ENCODE results near the gene PRR35.

The PRR35 gene

GRCh38 chr16:554640-555365, 5.4 kb upstream of the PRR35 start:
- H3K27me3 Mint-ChIP-seq = peaks cover 4% of the 10 kb centered on the region

GRCh38 chr16:555528-556473, 4.4 kb upstream of the PRR35 start:
- Mint-ChIP-seq H3K9me3 (no peaks in the 10 kb centered on the region), H3K27ac (no peak overlapping the region), H3K27me3 (peaks cover 4% of the 10 kb centered on the region), H3K4me3 (no peak overlapping the region), H3K4me1 (no peaks in the 10 kb centered on the region), H3K36me3 (no peaks in the 10 kb centered on the region)

More at GRCh38 chr16:554640-555365, 5.4 kb upstream of the PRR35 start:
- H3K27ac Mint-ChIP-seq = no peak overlapping the region
- no peaks in the 10 kb centered on the region for H3K36me3 Mint-ChIP-seq
- no peak overlapping the region for H3K4me3 Mint-ChIP-seq
- H3K4me1 Mint-ChIP-seq = no peaks in the 10 kb centered on the region
- no peaks in the 10 kb centered on the region for H3K9me3 Mint-ChIP-seq

DNA sequence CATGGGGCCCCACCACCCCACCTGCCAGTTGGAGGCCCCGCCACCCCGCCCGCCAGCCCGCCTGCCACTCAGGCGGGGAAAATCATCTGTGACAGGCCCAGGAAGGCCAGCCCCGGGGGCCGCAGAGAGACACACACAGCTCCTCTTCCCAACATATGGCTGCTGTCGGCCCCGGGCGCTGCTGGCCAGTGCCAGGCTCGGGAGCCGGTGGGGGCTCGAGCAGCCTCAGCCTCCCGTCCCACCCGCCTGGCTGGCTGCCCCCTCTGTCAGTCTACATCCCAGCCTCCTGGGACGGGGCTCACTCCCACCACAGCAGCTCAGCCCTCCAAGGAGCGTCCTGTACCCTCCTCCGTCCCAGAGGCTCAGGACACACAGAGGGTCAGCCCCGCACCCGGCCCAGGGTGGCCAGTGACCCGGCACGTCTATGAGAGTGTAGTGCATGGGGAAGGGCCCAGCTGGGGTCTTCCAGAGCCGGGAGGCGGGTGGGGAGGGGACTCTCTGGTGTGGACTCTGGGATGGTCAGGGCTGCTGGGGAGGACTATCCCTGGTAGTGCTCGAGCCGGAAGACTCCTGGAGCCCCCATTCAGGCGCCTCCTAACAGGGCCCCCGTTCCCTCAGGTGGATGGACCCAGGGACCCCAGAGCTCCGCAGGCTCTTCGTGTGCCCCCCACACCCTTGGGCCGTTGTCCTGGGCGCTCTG, 3.6 kb upstream of the PRR35 start:
- H3K27ac Mint-ChIP-seq = no peak overlapping the region
- H3K4me1 Mint-ChIP-seq = no peaks in the 10 kb centered on the region
- H3K36me3 Mint-ChIP-seq = no peaks in the 10 kb centered on the region
- H3K9me3 Mint-ChIP-seq = no peaks in the 10 kb centered on the region
- H3K4me3 Mint-ChIP-seq = no peak overlapping the region
- H3K27me3 Mint-ChIP-seq = peaks cover 4% of the 10 kb centered on the region

DNA sequence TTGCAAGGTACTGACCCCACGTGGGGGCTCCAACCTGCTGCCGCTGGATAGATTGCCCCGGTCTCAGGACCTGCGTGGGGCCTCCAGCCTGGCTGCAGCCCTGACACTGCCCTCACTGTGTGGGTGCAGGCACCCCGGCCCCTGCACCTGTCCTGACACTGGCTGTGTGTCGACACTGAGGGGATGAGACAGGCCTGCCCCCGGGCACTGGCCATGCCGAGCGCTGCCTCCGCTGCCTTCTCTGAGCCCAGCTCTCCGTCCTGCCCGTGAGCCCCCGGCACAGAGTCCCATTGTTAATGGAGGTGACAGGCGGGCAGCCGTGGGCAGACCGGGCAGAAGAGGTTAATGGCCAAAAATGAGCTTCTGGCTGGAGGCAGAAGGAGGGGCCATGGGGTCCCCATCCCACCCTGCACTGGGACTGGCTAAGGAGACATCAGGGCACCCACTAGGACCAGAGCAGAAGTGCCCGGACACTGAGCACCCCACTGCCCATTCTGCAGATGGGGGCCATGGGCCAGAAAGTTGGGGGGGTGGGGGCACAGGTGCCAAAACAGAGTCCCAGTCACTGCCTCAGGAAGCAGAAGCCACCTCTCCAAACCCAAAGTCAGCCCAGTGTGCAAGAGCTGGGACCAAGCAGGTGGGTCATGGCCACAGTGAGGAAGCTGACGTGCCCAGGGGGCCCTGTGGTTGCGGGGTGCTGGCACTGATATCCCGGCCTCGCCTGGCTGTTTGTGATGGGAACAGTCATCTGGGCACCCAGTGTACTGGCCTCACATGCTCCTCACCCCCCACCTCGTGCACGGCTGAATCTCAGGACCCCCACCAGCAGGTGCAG, 2.5 kb upstream of the PRR35 start:
- Mint-ChIP-seq H3K27ac (no peak overlapping the region), H3K4me1 (no peaks in the 10 kb centered on the region), H3K27me3 (peaks cover 4% of the 10 kb centered on the region), H3K4me3 (no peak overlapping the region), H3K9me3 (no peaks in the 10 kb centered on the region), H3K36me3 (no peaks in the 10 kb centered on the region)

DNA sequence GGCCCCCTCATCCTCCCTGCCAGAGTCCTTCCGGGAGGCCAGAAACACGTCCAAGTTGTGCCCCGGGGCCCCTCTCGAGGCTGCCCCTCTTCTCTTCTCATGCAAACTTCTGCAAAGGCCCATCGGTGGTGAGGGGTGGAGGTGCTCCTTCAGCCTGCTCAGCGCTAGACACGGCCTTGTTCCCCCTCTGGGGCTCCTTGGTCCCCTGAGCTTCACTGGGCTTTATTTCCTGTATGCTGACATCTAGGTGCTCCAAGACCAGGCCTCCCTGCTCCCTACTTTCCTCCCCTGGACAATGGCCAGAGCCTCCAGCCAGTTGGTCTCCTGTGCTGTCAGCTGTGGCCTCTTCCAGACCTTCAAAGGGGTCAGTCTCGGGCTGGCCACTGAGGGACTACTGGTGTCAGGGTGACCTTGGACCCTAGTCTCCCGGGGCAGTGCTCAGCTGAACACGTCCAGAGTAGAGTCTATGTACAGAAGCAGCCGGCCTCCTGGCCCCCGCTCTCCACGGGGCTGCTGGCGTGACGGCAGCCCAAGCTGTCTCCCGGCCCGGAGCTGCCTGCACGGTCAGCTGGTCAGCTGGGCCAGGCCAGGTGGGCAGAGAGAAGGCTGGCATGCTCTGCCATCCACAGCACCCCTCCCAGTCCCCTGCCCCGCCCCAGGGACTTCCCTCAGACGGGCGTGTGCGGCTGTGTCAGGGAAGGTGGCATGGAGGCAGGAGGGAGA, 1.7 kb upstream of the PRR35 start:
- no peaks in the 10 kb centered on the region for H3K36me3 Mint-ChIP-seq
- no peaks in the 10 kb centered on the region for H3K4me1 Mint-ChIP-seq
- H3K4me3 Mint-ChIP-seq = no peak overlapping the region
- H3K9me3 Mint-ChIP-seq = no peaks in the 10 kb centered on the region
- H3K27me3 Mint-ChIP-seq = peaks cover 4% of the 10 kb centered on the region
- no peak overlapping the region for H3K27ac Mint-ChIP-seq

DNA sequence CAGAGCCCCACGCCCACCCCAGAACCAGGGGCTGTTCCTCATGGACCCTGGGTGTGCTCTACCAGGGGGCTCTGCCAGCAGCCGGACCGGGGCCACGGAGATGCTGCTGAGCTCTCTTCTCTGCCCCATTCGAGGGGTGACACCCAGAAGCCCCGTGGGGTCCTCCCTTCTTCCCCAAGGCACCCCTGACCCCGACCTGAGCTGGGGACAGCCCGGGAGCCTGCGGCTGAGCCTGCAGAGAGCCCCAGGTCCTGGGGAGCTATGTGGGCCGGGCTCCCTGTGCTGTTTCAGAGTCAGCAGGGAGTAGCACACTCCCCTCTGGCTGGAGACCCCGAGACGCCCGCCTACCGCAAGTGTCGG, 1.2 kb upstream of the PRR35 start:
- Mint-ChIP-seq H3K4me1 (no peaks in the 10 kb centered on the region), H3K27ac (no peak overlapping the region), H3K9me3 (no peaks in the 10 kb centered on the region), H3K27me3 (peaks cover 4% of the 10 kb centered on the region), H3K36me3 (no peaks in the 10 kb centered on the region), H3K4me3 (no peak overlapping the region)

GRCh38 chr16:559411-560203, 587 bp upstream of the PRR35 start:
- H3K27ac Mint-ChIP-seq = no peak overlapping the region
- H3K4me1 Mint-ChIP-seq = no peaks in the 10 kb centered on the region
- no peaks in the 10 kb centered on the region for H3K36me3 Mint-ChIP-seq
- H3K9me3 Mint-ChIP-seq = no peaks in the 10 kb centered on the region
- peaks cover 4% of the 10 kb centered on the region for H3K27me3 Mint-ChIP-seq
- peak overlapping the region; percentile 19 for H3K4me3 Mint-ChIP-seq

- no peaks in the 10 kb centered on the region for H3K36me3 Mint-ChIP-seq
- no peaks in the 10 kb centered on the region for H3K9me3 Mint-ChIP-seq
- no peak overlapping the region for H3K27ac Mint-ChIP-seq
- H3K4me3 Mint-ChIP-seq = no peak overlapping the region
- H3K27me3 Mint-ChIP-seq = peaks cover 4% of the 10 kb centered on the region
- H3K4me1 Mint-ChIP-seq = no peaks in the 10 kb centered on the region
Measured at GRCh38 chr16:560701-561412, 663 bp downstream of the PRR35 start.

DNA sequence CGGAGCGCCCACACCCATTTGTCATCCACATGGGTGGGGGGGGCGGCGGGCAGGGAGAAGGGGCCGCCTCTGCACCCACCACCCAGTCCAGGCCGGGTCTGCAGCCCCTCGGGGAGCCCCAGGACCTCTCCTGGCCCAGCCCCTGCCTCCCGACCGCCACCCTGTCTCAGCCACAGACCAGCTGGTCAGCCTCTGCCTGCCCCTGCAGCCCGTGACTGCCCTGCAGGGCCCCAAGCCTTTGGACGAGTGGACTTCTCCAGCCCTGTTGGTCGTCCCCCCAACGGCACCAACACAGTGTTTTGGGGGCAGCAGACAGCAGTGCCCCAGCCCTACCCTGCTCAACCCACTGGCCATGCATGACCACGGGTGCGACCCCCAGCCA, 1.2 kb downstream of the PRR35 start:
- H3K27ac Mint-ChIP-seq = no peak overlapping the region
- H3K4me1 Mint-ChIP-seq = peaks cover under 1% of the 10 kb centered on the region
- no peaks in the 10 kb centered on the region for H3K9me3 Mint-ChIP-seq
- no peak overlapping the region for H3K4me3 Mint-ChIP-seq
- no peaks in the 10 kb centered on the region for H3K36me3 Mint-ChIP-seq
- H3K27me3 Mint-ChIP-seq = peaks cover 4% of the 10 kb centered on the region

DNA sequence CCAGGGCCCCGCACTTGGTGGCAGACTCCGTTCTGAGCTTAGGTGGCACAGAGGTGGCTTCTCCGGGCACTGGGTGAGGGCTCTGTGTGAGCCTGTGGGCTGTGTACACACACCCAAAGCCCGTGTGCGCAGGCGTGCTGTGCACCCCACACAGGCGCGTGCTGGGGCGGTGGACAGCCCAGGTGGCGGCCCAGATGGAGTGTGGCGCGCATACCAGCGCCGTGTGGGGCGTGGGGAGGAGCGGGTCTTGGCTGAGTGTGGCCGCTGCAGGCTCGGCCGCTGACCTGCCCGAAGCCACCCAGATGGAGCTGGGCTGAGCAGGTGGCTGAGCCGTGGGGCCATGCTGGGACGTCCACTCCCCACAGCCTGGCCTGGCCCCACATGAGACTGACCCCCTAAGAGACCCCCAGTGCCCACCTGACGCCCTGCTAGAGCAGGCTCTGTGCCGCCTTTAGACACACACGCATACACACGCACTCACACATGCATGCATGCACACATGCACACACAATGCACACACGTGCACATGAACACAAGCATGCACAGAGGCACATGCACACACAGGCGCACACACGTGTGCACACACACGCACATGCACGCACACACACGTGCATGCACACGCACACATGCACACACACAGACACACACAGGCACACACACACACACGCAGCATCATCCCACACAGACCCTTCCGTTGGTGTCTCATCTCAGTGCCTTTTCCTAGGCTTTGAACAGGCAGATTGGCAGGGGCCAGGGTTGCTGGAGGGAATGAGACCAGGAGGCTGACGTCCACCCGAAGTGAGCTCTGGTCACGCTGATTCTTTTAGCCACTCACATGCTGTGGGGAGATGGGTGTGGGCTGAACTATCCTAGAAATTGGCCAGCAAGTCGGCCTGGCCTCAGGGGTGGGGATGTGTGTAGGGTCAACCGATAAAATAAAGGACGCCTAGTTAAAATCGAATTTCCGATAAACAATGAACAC, 2.1 kb downstream of the PRR35 start:
- Mint-ChIP-seq H3K9me3 (no peaks in the 10 kb centered on the region), H3K36me3 (no peaks in the 10 kb centered on the region), H3K27me3 (peaks cover 4% of the 10 kb centered on the region), H3K4me3 (peak overlapping the region; percentile 37), H3K27ac (no peak overlapping the region), H3K4me1 (peaks cover 8% of the 10 kb centered on the region)

DNA sequence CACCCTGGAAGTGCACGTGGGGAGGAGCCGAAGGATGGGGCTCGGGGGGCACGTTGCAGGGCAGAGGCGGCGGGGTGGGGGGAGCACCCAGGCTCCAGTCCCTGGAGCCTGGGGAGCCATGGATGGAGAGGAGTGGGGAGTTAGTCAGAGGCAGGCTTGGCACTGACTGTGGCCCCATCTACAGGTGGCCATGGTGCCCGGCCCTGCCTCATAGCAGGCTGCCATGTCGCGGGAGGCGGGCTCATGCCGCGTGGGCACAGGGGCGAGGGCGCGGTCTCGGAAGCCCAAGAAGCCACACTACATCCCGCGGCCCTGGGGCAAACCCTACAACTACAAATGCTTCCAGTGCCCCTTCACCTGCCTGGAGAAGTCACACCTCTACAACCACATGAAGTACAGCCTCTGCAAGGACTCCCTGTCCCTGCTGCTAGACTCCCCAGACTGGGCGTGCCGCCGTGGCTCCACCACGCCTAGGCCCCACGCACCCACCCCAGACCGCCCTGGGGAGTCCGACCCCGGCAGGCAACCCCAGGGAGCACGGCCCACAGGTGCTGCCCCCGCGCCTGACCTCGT, 3.0 kb downstream of the PRR35 start:
- Mint-ChIP-seq H3K27ac (no peak overlapping the region), H3K9me3 (no peaks in the 10 kb centered on the region), H3K4me3 (no peak overlapping the region), H3K27me3 (peaks cover 4% of the 10 kb centered on the region), H3K36me3 (no peaks in the 10 kb centered on the region), H3K4me1 (peaks cover 9% of the 10 kb centered on the region)

DNA sequence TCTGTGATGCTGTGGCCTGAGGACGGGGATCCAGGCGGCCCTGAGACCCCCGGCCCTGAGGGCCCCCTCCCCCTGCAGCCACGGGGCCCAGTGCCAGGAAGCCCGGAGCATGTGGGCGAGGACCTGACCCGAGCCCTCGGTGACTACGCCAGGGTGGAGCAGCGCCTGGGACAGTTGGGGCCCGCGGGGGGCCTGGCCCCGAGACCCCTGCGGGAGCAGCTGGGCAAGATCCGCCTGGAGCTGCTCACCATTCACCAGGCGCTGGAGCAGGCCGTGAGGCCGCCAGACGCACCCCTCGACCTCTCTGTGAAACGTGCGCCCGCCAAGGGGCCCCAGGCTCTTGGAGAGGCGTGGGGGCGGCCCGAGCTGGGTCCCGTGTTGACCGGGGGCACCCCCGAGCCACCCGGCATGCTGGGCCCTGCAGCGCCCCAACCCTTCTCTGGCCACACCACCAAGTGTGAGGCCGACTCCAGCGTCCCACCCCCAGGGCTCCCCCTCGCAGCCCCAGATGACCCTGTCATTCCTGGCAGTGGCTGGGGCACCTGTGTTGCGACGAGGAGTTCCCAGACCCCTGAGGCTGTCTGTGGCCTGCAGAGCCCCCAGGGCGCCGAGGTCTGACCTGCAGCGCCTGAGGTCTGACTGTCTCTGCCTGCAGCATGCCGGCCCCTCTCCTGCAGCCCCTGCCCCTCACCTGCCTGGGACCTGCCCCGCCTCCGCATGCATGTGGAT, 4.7 kb downstream of the PRR35 start:
- no peak overlapping the region for H3K27ac Mint-ChIP-seq

More for the DNA sequence above, 4.7 kb downstream of the PRR35 start:
- Mint-ChIP-seq H3K9me3 (no peaks in the 10 kb centered on the region), H3K4me1 (peaks cover 16% of the 10 kb centered on the region), H3K4me3 (no peak overlapping the region), H3K36me3 (no peaks in the 10 kb centered on the region), H3K27me3 (no peaks in the 10 kb centered on the region)
